GM12801 (cell line): Measurements from ENCODE around the gene XRCC2.

ENCODE experiments used
- CTCF ChIP-seq: IDR thresholded peaks from one replicate; pipeline ENCODE4 v1.5.1; 2011; ENCODE audit warnings: control low read depth; ENCODE audit not compliant: insufficient read length; ENCODE audit errors: extremely low read depth

Gene XRCC2

GRCh38 chr7:152617056-152617455, 58.9 kb downstream of the XRCC2 start:
- TF ChIP-seq CTCF, result no peak

GRCh38 chr7:152615031-152615741, 60.8 kb downstream of the XRCC2 start:
- no peak for TF ChIP-seq CTCF

GRCh38 chr7:152608656-152609055, 67.3 kb downstream of the XRCC2 start:
- no peak for TF ChIP-seq CTCF

- no peak for TF ChIP-seq CTCF
Observed at GRCh38 chr7:152608208-152608607, 67.7 kb downstream of the XRCC2 start.

GRCh38 chr7:152607007-152607406, 68.9 kb downstream of the XRCC2 start:
- no peak for TF ChIP-seq CTCF

- no peak for TF ChIP-seq CTCF
Observed at GRCh38 chr7:152602962-152603361, 73.0 kb downstream of the XRCC2 start.

- TF ChIP-seq CTCF, result no peak
Observed at GRCh38 chr7:152601305-152601798, 74.6 kb downstream of the XRCC2 start.

- TF ChIP-seq CTCF, result no peak
Observed at GRCh38 chr7:152600266-152600665, 75.7 kb downstream of the XRCC2 start.
